Measurements from ENCODE around the gene DLEC1.
"Not testable (repeated sequence)": the region's sequence is repeated elsewhere in the genome, so short reads cannot be mapped to it uniquely, and the experiment has no call there.

Gene DLEC1

GRCh38 chr3:38038447-38038911, 529 bp upstream of the DLEC1 start:
- no peaks in the 10 kb centered on the region for H3K27me3 ChIP-seq (replicated peaks; ENCODE audit: control insufficient read depth, insufficient read depth, low read length, poor library complexity, severe bottlenecking)
- no peaks in the 10 kb centered on the region for H3K36me3 ChIP-seq (ENCODE audit: control insufficient read depth, insufficient read depth, low read length)
- H3K9me3 ChIP-seq (ENCODE audit: control insufficient read depth, low read length), result no peaks in the 10 kb centered on the region
- peaks cover 32% of the 10 kb centered on the region for H3K4me1 ChIP-seq (ENCODE audit: control insufficient read depth, insufficient read depth, low read length, poor library complexity, severe bottlenecking)
- peak; percentile 23 to 35 (median 25) for DNase-seq
- no peak overlapping the region for H3K4me3 ChIP-seq (ENCODE audit: insufficient read depth, low read depth, low read length, poor library complexity, severe bottlenecking)
- peak overlapping the region; percentile 85 for H3K27ac ChIP-seq (ENCODE audit: insufficient read depth, low read length, poor library complexity, severe bottlenecking)

GRCh38 chr3:38039899-38040261, 872 bp downstream of the DLEC1 start:
- Histone ChIP-seq H3K4me1 (ENCODE audit: control insufficient read depth, insufficient read depth, low read length, poor library complexity, severe bottlenecking) (peaks cover 32% of the 10 kb centered on the region), H3K36me3 (ENCODE audit: control insufficient read depth, insufficient read depth, low read length) (no peaks in the 10 kb centered on the region), H3K9me3 (ENCODE audit: control insufficient read depth, low read length) (no peaks in the 10 kb centered on the region), H3K4me3 (ENCODE audit: insufficient read depth, low read depth, low read length, poor library complexity, severe bottlenecking) (peak overlapping the region; percentile 59), H3K27ac (ENCODE audit: insufficient read depth, low read length, poor library complexity, severe bottlenecking) (peak overlapping the region; percentile 85), H3K27me3 (replicated peaks; ENCODE audit: control insufficient read depth, insufficient read depth, low read length, poor library complexity, severe bottlenecking) (no peaks in the 10 kb centered on the region)
- peak; percentile 47 to 58 (median 51) for DNase-seq

GRCh38 chr3:38040401-38040800, 1.4 kb downstream of the DLEC1 start:
- Histone ChIP-seq H3K27me3 (replicated peaks; ENCODE audit: control insufficient read depth, insufficient read depth, low read length, poor library complexity, severe bottlenecking) (no peaks in the 10 kb centered on the region), H3K4me1 (ENCODE audit: control insufficient read depth, insufficient read depth, low read length, poor library complexity, severe bottlenecking) (peaks cover 32% of the 10 kb centered on the region), H3K4me3 (ENCODE audit: insufficient read depth, low read depth, low read length, poor library complexity, severe bottlenecking) (peak overlapping the region; percentile 59), H3K36me3 (ENCODE audit: control insufficient read depth, insufficient read depth, low read length) (no peaks in the 10 kb centered on the region), H3K9me3 (ENCODE audit: control insufficient read depth, low read length) (no peaks in the 10 kb centered on the region), H3K27ac (ENCODE audit: insufficient read depth, low read length, poor library complexity, severe bottlenecking) (peak overlapping the region; percentile 85)
- DNase-seq, result no peak

GRCh38 chr3:38043486-38043885, 4.5 kb downstream of the DLEC1 start:
- no peak for DNase-seq
- Histone ChIP-seq H3K9me3 (ENCODE audit: control insufficient read depth, low read length) (no peaks in the 10 kb centered on the region), H3K27ac (ENCODE audit: insufficient read depth, low read length, poor library complexity, severe bottlenecking) (no peak overlapping the region), H3K36me3 (ENCODE audit: control insufficient read depth, insufficient read depth, low read length) (no peaks in the 10 kb centered on the region), H3K4me3 (ENCODE audit: insufficient read depth, low read depth, low read length, poor library complexity, severe bottlenecking) (no peak overlapping the region), H3K4me1 (ENCODE audit: control insufficient read depth, insufficient read depth, low read length, poor library complexity, severe bottlenecking) (peaks cover 19% of the 10 kb centered on the region), H3K27me3 (replicated peaks; ENCODE audit: control insufficient read depth, insufficient read depth, low read length, poor library complexity, severe bottlenecking) (no peaks in the 10 kb centered on the region)

GRCh38 chr3:38046027-38046426, 7.0 kb downstream of the DLEC1 start:
- peaks cover 3% of the 10 kb centered on the region for H3K36me3 ChIP-seq (ENCODE audit: control insufficient read depth, insufficient read depth, low read length)
- no peak for DNase-seq
- H3K9me3 ChIP-seq (ENCODE audit: control insufficient read depth, low read length), result no peaks in the 10 kb centered on the region
- no peak overlapping the region for H3K4me3 ChIP-seq (ENCODE audit: insufficient read depth, low read depth, low read length, poor library complexity, severe bottlenecking)
- no peaks in the 10 kb centered on the region for H3K27me3 ChIP-seq (replicated peaks; ENCODE audit: control insufficient read depth, insufficient read depth, low read length, poor library complexity, severe bottlenecking)
- H3K4me1 ChIP-seq (ENCODE audit: control insufficient read depth, insufficient read depth, low read length, poor library complexity, severe bottlenecking), result no peaks in the 10 kb centered on the region
- H3K27ac ChIP-seq (ENCODE audit: insufficient read depth, low read length, poor library complexity, severe bottlenecking), result no peak overlapping the region

- no peak overlapping the region for H3K4me3 ChIP-seq (ENCODE audit: insufficient read depth, low read depth, low read length, poor library complexity, severe bottlenecking)
These were observed 7.8 kb downstream of the DLEC1 start for GRCh38 chr3:38046821-38047220.

GRCh38 chr3:38047896-38048295, 8.9 kb downstream of the DLEC1 start:
- H3K36me3 ChIP-seq (ENCODE audit: control insufficient read depth, insufficient read depth, low read length), result peaks cover 3% of the 10 kb centered on the region
- no peak for DNase-seq
- no peaks in the 10 kb centered on the region for H3K27me3 ChIP-seq (replicated peaks; ENCODE audit: control insufficient read depth, insufficient read depth, low read length, poor library complexity, severe bottlenecking)
- no peaks in the 10 kb centered on the region for H3K4me1 ChIP-seq (ENCODE audit: control insufficient read depth, insufficient read depth, low read length, poor library complexity, severe bottlenecking)
- no peak overlapping the region for H3K4me3 ChIP-seq (ENCODE audit: insufficient read depth, low read depth, low read length, poor library complexity, severe bottlenecking)
- no peak overlapping the region for H3K27ac ChIP-seq (ENCODE audit: insufficient read depth, low read length, poor library complexity, severe bottlenecking)
- H3K9me3 ChIP-seq (ENCODE audit: control insufficient read depth, low read length), result no peaks in the 10 kb centered on the region

More at GRCh38 chr3:38046821-38047220, 7.8 kb downstream of the DLEC1 start:
- no peaks in the 10 kb centered on the region for H3K27me3 ChIP-seq (replicated peaks; ENCODE audit: control insufficient read depth, insufficient read depth, low read length, poor library complexity, severe bottlenecking)
- no peak for DNase-seq
- H3K27ac ChIP-seq (ENCODE audit: insufficient read depth, low read length, poor library complexity, severe bottlenecking), result no peak overlapping the region
- no peaks in the 10 kb centered on the region for H3K4me1 ChIP-seq (ENCODE audit: control insufficient read depth, insufficient read depth, low read length, poor library complexity, severe bottlenecking)
- H3K9me3 ChIP-seq (ENCODE audit: control insufficient read depth, low read length), result no peaks in the 10 kb centered on the region
- H3K36me3 ChIP-seq (ENCODE audit: control insufficient read depth, insufficient read depth, low read length), result peaks cover 3% of the 10 kb centered on the region

GRCh38 chr3:38049358-38050126, 10.5 kb downstream of the DLEC1 start:
- peaks cover 3% of the 10 kb centered on the region for H3K36me3 ChIP-seq (ENCODE audit: control insufficient read depth, insufficient read depth, low read length)

GRCh38 chr3:38051131-38051530, 12.1 kb downstream of the DLEC1 start:
- Histone ChIP-seq H3K27ac (ENCODE audit: insufficient read depth, low read length, poor library complexity, severe bottlenecking) (no peak overlapping the region), H3K4me3 (ENCODE audit: insufficient read depth, low read depth, low read length, poor library complexity, severe bottlenecking) (no peak overlapping the region)

More at GRCh38 chr3:38049358-38050126, 10.5 kb downstream of the DLEC1 start:
- Histone ChIP-seq H3K27ac (ENCODE audit: insufficient read depth, low read length, poor library complexity, severe bottlenecking) (no peak overlapping the region), H3K9me3 (ENCODE audit: control insufficient read depth, low read length) (no peaks in the 10 kb centered on the region), H3K4me3 (ENCODE audit: insufficient read depth, low read depth, low read length, poor library complexity, severe bottlenecking) (no peak overlapping the region), H3K4me1 (ENCODE audit: control insufficient read depth, insufficient read depth, low read length, poor library complexity, severe bottlenecking) (no peaks in the 10 kb centered on the region), H3K27me3 (replicated peaks; ENCODE audit: control insufficient read depth, insufficient read depth, low read length, poor library complexity, severe bottlenecking) (no peaks in the 10 kb centered on the region)
- DNase-seq, result no peak

GRCh38 chr3:38053286-38053685, 14.3 kb downstream of the DLEC1 start:
- not testable (repeated sequence) for H3K4me3 ChIP-seq (ENCODE audit: insufficient read depth, low read depth, low read length, poor library complexity, severe bottlenecking); H3K36me3 ChIP-seq (ENCODE audit: control insufficient read depth, insufficient read depth, low read length); H3K9me3 ChIP-seq (ENCODE audit: control insufficient read depth, low read length); H3K27me3 ChIP-seq (replicated peaks; ENCODE audit: control insufficient read depth, insufficient read depth, low read length, poor library complexity, severe bottlenecking); H3K27ac ChIP-seq (ENCODE audit: insufficient read depth, low read length, poor library complexity, severe bottlenecking); DNase-seq; H3K4me1 ChIP-seq (ENCODE audit: control insufficient read depth, insufficient read depth, low read length, poor library complexity, severe bottlenecking)

More at GRCh38 chr3:38051131-38051530, 12.1 kb downstream of the DLEC1 start:
- H3K9me3 ChIP-seq (ENCODE audit: control insufficient read depth, low read length), result no peaks in the 10 kb centered on the region
- no peak for DNase-seq
- no peaks in the 10 kb centered on the region for H3K4me1 ChIP-seq (ENCODE audit: control insufficient read depth, insufficient read depth, low read length, poor library complexity, severe bottlenecking)
- H3K36me3 ChIP-seq (ENCODE audit: control insufficient read depth, insufficient read depth, low read length), result peaks cover 3% of the 10 kb centered on the region
- H3K27me3 ChIP-seq (replicated peaks; ENCODE audit: control insufficient read depth, insufficient read depth, low read length, poor library complexity, severe bottlenecking), result no peaks in the 10 kb centered on the region
